Testis (tissue), 3 donors: ENCODE results near the gene H19. TPM values are rescaled to one million over a fixed set of nuclear protein-coding genes. Genes with fewer than 3 reads are reported as not detected.

Experiments used
- DNase-seq: peaks from one replicate; pipeline ENCODE4 v3.0.0-alpha.2; 2019
- H3K27ac ChIP-seq, 2 donors: fragments of 200-600 bp; sonication (generic); one replicate each; pipeline ENCODE4 v1.5.1; 2019
- H3K27me3 ChIP-seq: fragments of 200-600 bp; sonication (generic); one replicate; pipeline ENCODE4 v1.5.1; 2019
- H3K36me3 ChIP-seq: fragments of 200-600 bp; sonication (generic); one replicate; pipeline ENCODE4 v1.5.1; 2017; ENCODE audit warnings: low read depth; ENCODE audit errors: missing control alignments
- H3K4me1 ChIP-seq: fragments of 200-600 bp; sonication (generic); one replicate; pipeline ENCODE4 v1.5.1; 2019
- H3K4me3 ChIP-seq, 2 donors: fragments of 200-600 bp; sonication (generic); one replicate each; pipeline ENCODE4 v1.5.1; 2017 to 2019
- H3K9me3 ChIP-seq: fragments of 200-600 bp; sonication (generic); one replicate; pipeline ENCODE4 v1.5.1; 2017
- CTCF ChIP-seq, 3 experiments: fragments of 450-650 bp in 2 of 3; fragments of 200-600 bp in 1 of 3; sonication (generic) in 1 of 3; IDR thresholded peaks; one replicate each; pipeline ENCODE4 v1.5.1; 2016 to 2019; ENCODE audit warnings: antibody characterized with exemption in 3 of 3, mild to moderate bottlenecking in 2 of 3, moderate library complexity in 1 of 3
- POLR2A ChIP-seq: fragments of 450-650 bp; IDR thresholded peaks from one replicate; pipeline ENCODE4 v1.6.1; 2017; ENCODE audit warnings: antibody characterized with exemption, mild to moderate bottlenecking, moderate library complexity
- WGBS, 2 donors: methylation state at CpG; one replicate each; pipeline ENCODE4 v1.1.5; 2018; 5-methylcytosine and 5-hydroxymethylcytosine counted together
- intact Hi-C: fragments of 100-400 bp; cut with DNase I; formaldehyde crosslinking; loops from one replicate; pipeline ENCODE4 v1.15.1; 2023; ENCODE audit warnings: low total_unique reads
- polyA plus RNA-seq: library from polyadenylated mRNA; stranded (reverse); fragments of 350-450 nt; fragmentation: Illumina TruSeq; extraction: RNeasy Lipid Tissue Mini Kit (QIAGEN cat#74804); gene quantifications from one replicate; pipeline ENCODE4 v1.2.3, GENCODE V29; 2014; ENCODE audit warnings: low read depth, low replicate concordance; ENCODE audit not compliant: insufficient read depth
- total RNA-seq, 2 donors: library from RNA; depleted of rRNA; stranded (reverse); fragments of >200 nt; gene quantifications; one replicate each; pipeline ENCODE4 v1.2.3, GENCODE V29; 2016

Gene H19
- total and polyA plus RNA-seq, 3 donors from 2014 or later: 158 to 328 (median 224) TPM

- WGBS, 2 donors: no CpG with 5 or more reads among the region's 18 CpGs
- H3K9me3 ChIP-seq: no peaks in the 10 kb centered on the region
- intact Hi-C loops: no loop called here
These were observed 39.3 kb upstream of the H19 start for GRCh38 chr11:2036863-2037486.

GRCh38 chr11:2035382-2035781, 37.7 kb upstream of the H19 start:
- intact Hi-C loops: no loop called here
- TF ChIP-seq POLR2A: no peak
- no peak for TF ChIP-seq CTCF (IDR thresholded peaks at IDR 0.05)
- H3K27ac ChIP-seq: no peak overlapping the region
- H3K36me3 ChIP-seq: no peaks in the 10 kb centered on the region
- WGBS, 2 donors: no CpG with 5 or more reads among the region's 14 CpGs
- H3K27me3 ChIP-seq: no peaks in the 10 kb centered on the region
- no peak overlapping the region for H3K4me3 ChIP-seq
- no peaks in the 10 kb centered on the region for H3K4me1 ChIP-seq
- no peak for DNase-seq
- no peaks in the 10 kb centered on the region for H3K9me3 ChIP-seq

More at GRCh38 chr11:2036863-2037486, 39.3 kb upstream of the H19 start:
- DNase-seq: no peak
- Histone ChIP-seq H3K27ac (no peak overlapping the region), H3K36me3 (no peaks in the 10 kb centered on the region), H3K4me1 (no peaks in the 10 kb centered on the region), H3K27me3 (no peaks in the 10 kb centered on the region), H3K4me3 (no peak overlapping the region)
- TF ChIP-seq CTCF (IDR thresholded peaks at IDR 0.05) (no peak), POLR2A (no peak)

- WGBS, 2 donors: no CpG with 5 or more reads among the region's 10 CpGs
- intact Hi-C loops: no loop called here
- H3K9me3 ChIP-seq: no peaks in the 10 kb centered on the region
- no peak overlapping the region for H3K4me3 ChIP-seq
- H3K27me3 ChIP-seq: no peaks in the 10 kb centered on the region
- DNase-seq: no peak
- no peak for TF ChIP-seq POLR2A
- TF ChIP-seq CTCF (IDR thresholded peaks at IDR 0.05): no peak
- H3K36me3 ChIP-seq: no peaks in the 10 kb centered on the region
- H3K4me1 ChIP-seq: no peaks in the 10 kb centered on the region
- no peak overlapping the region for H3K27ac ChIP-seq
These were observed 33.4 kb upstream of the H19 start for GRCh38 chr11:2031058-2031457.

- Histone ChIP-seq H3K4me3 (no peak overlapping the region), H3K9me3 (no peaks in the 10 kb centered on the region), H3K27ac (no peak overlapping the region), H3K4me1 (no peaks in the 10 kb centered on the region), H3K27me3 (no peaks in the 10 kb centered on the region), H3K36me3 (no peaks in the 10 kb centered on the region)
- intact Hi-C loops: no loop called here
- no peak for DNase-seq
- WGBS, 2 donors: no CpG with 5 or more reads among the region's 15 CpGs
- no peak for TF ChIP-seq CTCF (IDR thresholded peaks at IDR 0.05)
- TF ChIP-seq POLR2A: no peak
These were observed 30.1 kb upstream of the H19 start for GRCh38 chr11:2027708-2028107.

GRCh38 chr11:2015025-2015424, 17.4 kb upstream of the H19 start:
- no peak overlapping the region for H3K27ac ChIP-seq
- no peaks in the 10 kb centered on the region for H3K4me1 ChIP-seq
- H3K27me3 ChIP-seq: no peaks in the 10 kb centered on the region
- no CpG with 5 or more reads among the region's 14 CpGs for WGBS, 2 donors
- intact Hi-C loops: no loop called here
- no peaks in the 10 kb centered on the region for H3K36me3 ChIP-seq
- no peak for DNase-seq
- no peaks in the 10 kb centered on the region for H3K9me3 ChIP-seq
- H3K4me3 ChIP-seq: no peak overlapping the region
- no peak for TF ChIP-seq CTCF (IDR thresholded peaks at IDR 0.05)
